Heart left ventricle (tissue), 13 donors: ENCODE results near the gene TGFB1I1.

Experiments
- POLR2A ChIP-seq, 2 donors: fragments of 450-650 bp; IDR thresholded peaks; one replicate each; pipeline ENCODE4 v1.6.1; 2017; ENCODE audit warnings: antibody characterized with exemption in 2 of 2, mild to moderate bottlenecking in 2 of 2, moderate library complexity in 2 of 2
- TF ChIP-seq, protein P1 (sequence below), 12 donors: fragments of 200-600 bp; sonication (generic) in 4 of 12; IDR thresholded peaks; one replicate each; pipeline versions ENCODE4 v1.5.0 to v1.8.0; 2018 to 2022; ENCODE audit warnings: antibody characterized with exemption in 12 of 12, mild to moderate bottlenecking in 5 of 12
- donor health status: ischemic (EF 13 %, LVEDD 7.1; RV severe dilation, severe dysfunction).
- donor health status: DM: no; HTN: yes; CAD: no.
- donor health status: DM: no; HTN: no; CAD: no.
- donor health status: ischemic (EF 25% LVEDD 6.9; RV normal size, moderate dysfunction).
- donor health status: ischemic (EF 25% LVEDD 5.7; RV mildly dilated, moderate dysfunction).
- donor health status: ischemic (EF 35%, LVEDD 5.7; RV mildly dilated, moderate dysfunction).
- donor health status: nonischemic (EF 11% LVEDD 7.7; RV severe dilation, severe dysfunction).
- donor health status: DM: yes; HTN: yes; CAD: no.
- donor health status: PGD.
- donor health status: ischemic (EF 29% LVEDD 5.4; RV normal size, mild dysfunction).
- donor health status: nonischemic (EF 23%, LVEDD 6.1; RV moderate dilation, normal function).

DNA sequence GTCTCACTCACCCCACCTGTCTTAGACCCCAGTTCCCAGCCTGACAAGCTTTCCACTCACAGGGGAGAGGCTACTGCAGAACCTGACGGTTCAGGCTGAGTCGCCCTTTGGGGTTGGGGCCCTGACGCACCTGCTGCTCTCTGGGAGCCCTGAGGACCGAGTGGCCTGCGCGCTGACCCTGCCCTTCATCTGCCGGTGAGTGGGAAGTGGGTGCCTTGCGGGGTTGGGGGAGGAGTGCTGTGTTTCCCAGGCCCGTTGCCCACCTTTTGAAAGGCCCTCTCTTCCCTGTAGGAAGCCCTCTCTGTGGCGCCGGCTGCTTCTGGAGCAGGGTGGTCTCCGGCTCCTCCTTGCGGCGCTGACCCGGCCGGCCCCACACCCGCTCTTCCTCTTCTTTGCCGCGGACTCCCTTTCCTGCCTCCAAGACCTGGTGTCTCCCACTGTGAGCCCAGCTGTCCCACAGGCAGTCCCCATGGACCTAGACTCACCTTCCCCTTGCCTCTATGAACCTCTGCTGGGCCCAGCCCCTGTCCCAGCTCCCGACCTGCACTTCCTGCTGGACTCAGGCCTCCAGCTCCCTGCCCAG lies 6.1 kb upstream of the TGFB1I1 start:
- TF ChIP-seq, protein P1, sequence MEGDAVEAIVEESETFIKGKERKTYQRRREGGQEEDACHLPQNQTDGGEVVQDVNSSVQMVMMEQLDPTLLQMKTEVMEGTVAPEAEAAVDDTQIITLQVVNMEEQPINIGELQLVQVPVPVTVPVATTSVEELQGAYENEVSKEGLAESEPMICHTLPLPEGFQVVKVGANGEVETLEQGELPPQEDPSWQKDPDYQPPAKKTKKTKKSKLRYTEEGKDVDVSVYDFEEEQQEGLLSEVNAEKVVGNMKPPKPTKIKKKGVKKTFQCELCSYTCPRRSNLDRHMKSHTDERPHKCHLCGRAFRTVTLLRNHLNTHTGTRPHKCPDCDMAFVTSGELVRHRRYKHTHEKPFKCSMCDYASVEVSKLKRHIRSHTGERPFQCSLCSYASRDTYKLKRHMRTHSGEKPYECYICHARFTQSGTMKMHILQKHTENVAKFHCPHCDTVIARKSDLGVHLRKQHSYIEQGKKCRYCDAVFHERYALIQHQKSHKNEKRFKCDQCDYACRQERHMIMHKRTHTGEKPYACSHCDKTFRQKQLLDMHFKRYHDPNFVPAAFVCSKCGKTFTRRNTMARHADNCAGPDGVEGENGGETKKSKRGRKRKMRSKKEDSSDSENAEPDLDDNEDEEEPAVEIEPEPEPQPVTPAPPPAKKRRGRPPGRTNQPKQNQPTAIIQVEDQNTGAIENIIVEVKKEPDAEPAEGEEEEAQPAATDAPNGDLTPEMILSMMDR (IDR thresholded peaks at IDR 0.05), result no peak
- TF ChIP-seq POLR2A (IDR thresholded peaks at IDR 0.05), result no peak
